ENCODE data around the gene SRGAP3. TPM values are rescaled to one million over a fixed set of nuclear protein-coding genes. Genes with fewer than 3 reads are reported as not detected.

Gene SRGAP3
- total and polyA plus RNA-seq, 10 of the 15 experiments (the other 5 are each of a cell fraction or from before 2014, with no cell fraction given): 0.32 to 1.7 (median 0.99) TPM

- H3K4me1 ChIP-seq (ENCODE audit: control insufficient read depth, insufficient read depth, low read length): peaks cover 14% of the 10 kb centered on the region
- no peak overlapping the region for H3K4me3 ChIP-seq
- no peaks in the 10 kb centered on the region for H4K20me1 ChIP-seq (ENCODE audit: control insufficient read depth, insufficient read depth)
- FAIRE-seq: no peak
- no peak for ATAC-seq
- no TSS peak for BruUV-seq (replicated peaks)
- H3K9ac ChIP-seq (ENCODE audit: control insufficient read depth, insufficient read depth, low read length): no peak overlapping the region
- H3K27ac ChIP-seq (ENCODE audit: control insufficient read depth, insufficient read depth): no peak overlapping the region
- ChIA-PET RAD21 (ENCODE audit: unreplicated experiment) (no interaction called here), CTCF (no interaction called here), POLR2A (no interaction called here), SMC1A (ENCODE audit: uncharacterized antibody, unreplicated experiment) (no interaction called here)
- no peaks in the 10 kb centered on the region for H3K79me2 ChIP-seq (ENCODE audit: control insufficient read depth, insufficient read depth, low read length)
- H3K36me3 ChIP-seq (ENCODE audit: control insufficient read depth in 2 of 2, insufficient read depth in 2 of 2, low read length in 1 of 2): no peaks in the 10 kb centered on the region
- 57% methylated on average over 10 of the region's 10 CpGs for WGBS (ENCODE audit: insufficient coverage, insufficient replicate concordance, low lambda C conversion rate, missing lambda C conversion rate)
- DNase-seq (ENCODE audit: low read depth, low spot score): no peak
- H3K4me2 ChIP-seq (ENCODE audit: control insufficient read depth, insufficient read depth): no peak overlapping the region
- intact Hi-C loops (cut with micrococcal nuclease; ENCODE audit: unreplicated experiment): no loop called here
- no peaks in the 10 kb centered on the region; the same call in 2 of the 3 replicates for H3K9me3 ChIP-seq (replicated peaks; ENCODE audit: control insufficient read depth, insufficient read depth, low read length)
- in situ Hi-C loops (cut with MboI): no loop called here
- 0 out of 4 replicates have a peak, but pooled peaks cover 0 to 1% of the 10 kb centered on the region in 2 experiments for H3K27me3 ChIP-seq (replicated peaks in 1 of 2; ENCODE audit: control insufficient read depth in 2 of 2, insufficient read depth in 2 of 2, low read length in 1 of 2)
- no peak overlapping the region for H2AFZ ChIP-seq (ENCODE audit: control insufficient read depth, low read depth, low read length)
- TF ChIP-seq E2F4 (IDR thresholded peaks at IDR 0.05; ENCODE audit: low read depth, low read length) (no peak), EED (IDR thresholded peaks at IDR 0.05; ENCODE audit: low read depth) (no peak), MLLT1 (IDR thresholded peaks at IDR 0.05) (no peak), SPI1 (IDR thresholded peaks at IDR 0.05; ENCODE audit: borderline replicate concordance, insufficient read depth, low read depth, low read length) (no peak), LARP7 (IDR thresholded peaks at IDR 0.05) (no peak), ZBTB40 (IDR thresholded peaks at IDR 0.05; ENCODE audit: borderline replicate concordance) (no peak), RBBP5 (conservative IDR thresholded peaks at IDR 0.05) (no peak), STAT1 (conservative IDR thresholded peaks at IDR 0.05) (no peak), BRCA1 (IDR thresholded peaks at IDR 0.05; ENCODE audit: low read depth, low read length) (no peak), BCL3 (IDR thresholded peaks at IDR 0.05; ENCODE audit: borderline replicate concordance, insufficient read depth, low read depth, low read length, poor library complexity, severe bottlenecking) (no peak), ZNF207 (IDR thresholded peaks at IDR 0.05; ENCODE audit: borderline replicate concordance) (no peak), SRF (IDR thresholded peaks at IDR 0.05; ENCODE audit: low read depth in 2 of 2, low read length in 2 of 2) (no peak), EGR1 (IDR thresholded peaks at IDR 0.05; ENCODE audit: borderline replicate concordance in 1 of 2, low read depth in 2 of 2, low read length in 2 of 2) (no peak), RELB (IDR thresholded peaks at IDR 0.05; ENCODE audit: low read depth) (no peak)
Observed at GRCh38 chr3:9183811-9184460, 65.5 kb downstream of the SRGAP3 start.
